ENCODE results near the gene VHLL. TPM values are rescaled to one million over a fixed set of nuclear protein-coding genes. Genes with fewer than 3 reads are reported as not detected.

Gene VHLL
- total and polyA plus RNA-seq, 2 of the 13 experiments (the other 11 are each of a cell fraction or from before 2014, with no cell fraction given), result 0.24 TPM; not detected in 1

DNA sequence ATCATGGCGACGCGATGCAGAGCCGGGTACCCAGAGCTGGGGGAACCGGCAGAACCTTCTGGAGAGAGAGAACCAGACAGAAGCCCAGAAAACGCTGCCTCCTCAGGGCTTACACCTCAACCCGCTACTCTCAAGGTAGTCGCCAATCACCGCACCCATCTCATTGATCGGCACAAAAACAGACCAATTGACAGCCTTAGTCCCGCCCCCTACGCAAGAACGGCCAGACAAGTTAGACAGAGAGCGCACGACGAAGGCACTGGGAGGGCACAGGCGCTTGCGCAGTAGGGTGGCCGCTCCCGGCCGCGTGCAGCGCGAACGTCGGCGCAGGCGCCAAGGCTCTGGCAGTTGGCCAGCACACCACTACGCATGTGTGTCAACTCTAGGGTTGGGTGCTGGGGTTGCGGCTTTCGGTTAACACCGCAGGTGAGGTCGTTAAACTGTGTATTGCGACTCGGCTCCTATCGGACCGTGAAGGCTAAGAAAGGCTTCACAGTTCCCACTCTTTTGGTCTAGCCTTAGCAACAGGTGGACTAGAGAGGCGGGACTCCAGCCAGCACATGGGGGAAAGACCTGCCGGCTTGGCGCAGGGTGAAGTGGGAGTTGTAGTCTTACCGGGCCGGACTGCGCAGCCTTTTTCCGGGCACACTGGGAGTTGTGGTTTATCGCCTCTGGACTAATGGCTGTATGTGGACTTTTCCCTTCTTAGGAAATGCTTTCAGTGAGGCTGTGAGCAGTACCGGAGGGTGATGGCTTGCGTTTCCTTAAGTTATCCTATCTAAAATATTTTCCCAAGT is 39.3 kb upstream of the VHLL start, which contains the start of the genes CCT3 and TSACC (continued):
- TF ChIP-seq MIER3 (CRISPR knock-in tag; IDR thresholded peaks at IDR 0.05; ENCODE audit: borderline replicate concordance), result peak; percentile 7; the same call in 1 of the 2 replicates
- peak; percentile 50 for TF ChIP-seq ZNF883 (CRISPR knock-in tag; IDR thresholded peaks at IDR 0.05; ENCODE audit: not compliant biosample characterization)
- TF ChIP-seq ZNF569 (CRISPR knock-in tag; IDR thresholded peaks at IDR 0.05; ENCODE audit: borderline replicate concordance), result no peak
- TF ChIP-seq, protein P1, sequence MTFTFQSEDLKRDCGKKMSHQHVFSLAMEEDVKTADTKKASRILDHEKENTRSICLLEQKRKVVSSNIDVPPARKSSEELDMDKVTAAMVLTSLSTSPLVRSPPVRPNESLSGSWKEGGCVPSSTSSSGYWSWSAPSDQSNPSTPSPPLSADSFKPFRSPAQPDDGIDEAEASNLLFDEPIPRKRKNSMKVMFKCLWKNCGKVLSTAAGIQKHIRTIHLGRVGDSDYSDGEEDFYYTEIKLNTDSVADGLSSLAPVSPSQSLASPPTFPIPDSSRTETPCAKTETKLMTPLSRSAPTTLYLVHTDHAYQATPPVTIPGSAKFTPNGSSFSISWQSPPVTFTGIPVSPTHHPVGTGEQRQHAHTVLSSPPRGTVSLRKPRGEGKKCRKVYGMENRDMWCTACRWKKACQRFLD (CRISPR knock-in tag; IDR thresholded peaks at IDR 0.05; ENCODE audit: borderline replicate concordance), result peak; percentile 64; the same call in 1 of the 2 replicates
- TF ChIP-seq, protein P2, sequence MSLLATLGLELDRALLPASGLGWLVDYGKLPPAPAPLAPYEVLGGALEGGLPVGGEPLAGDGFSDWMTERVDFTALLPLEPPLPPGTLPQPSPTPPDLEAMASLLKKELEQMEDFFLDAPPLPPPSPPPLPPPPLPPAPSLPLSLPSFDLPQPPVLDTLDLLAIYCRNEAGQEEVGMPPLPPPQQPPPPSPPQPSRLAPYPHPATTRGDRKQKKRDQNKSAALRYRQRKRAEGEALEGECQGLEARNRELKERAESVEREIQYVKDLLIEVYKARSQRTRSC (CRISPR knock-in tag; IDR thresholded peaks at IDR 0.05; ENCODE audit: low read depth), result no peak
- TF ChIP-seq, protein P3, sequence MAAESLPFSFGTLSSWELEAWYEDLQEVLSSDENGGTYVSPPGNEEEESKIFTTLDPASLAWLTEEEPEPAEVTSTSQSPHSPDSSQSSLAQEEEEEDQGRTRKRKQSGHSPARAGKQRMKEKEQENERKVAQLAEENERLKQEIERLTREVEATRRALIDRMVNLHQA (CRISPR knock-in tag; IDR thresholded peaks at IDR 0.05), result no peak
- TF ChIP-seq SMAD3 (CRISPR knock-in tag; IDR thresholded peaks at IDR 0.05), result no peak
- TF ChIP-seq ELF3 (CRISPR knock-in tag; IDR thresholded peaks at IDR 0.05), result peak; percentile 28; the same call in 1 of the 2 replicates
- peak; percentile 39 for TF ChIP-seq PITX1 (CRISPR knock-in tag; IDR thresholded peaks at IDR 0.05)
- peak; percentile 84 for TF ChIP-seq NR2C2 (CRISPR knock-in tag; IDR thresholded peaks at IDR 0.05; ENCODE audit: borderline replicate concordance)
- TF ChIP-seq, protein P4, sequence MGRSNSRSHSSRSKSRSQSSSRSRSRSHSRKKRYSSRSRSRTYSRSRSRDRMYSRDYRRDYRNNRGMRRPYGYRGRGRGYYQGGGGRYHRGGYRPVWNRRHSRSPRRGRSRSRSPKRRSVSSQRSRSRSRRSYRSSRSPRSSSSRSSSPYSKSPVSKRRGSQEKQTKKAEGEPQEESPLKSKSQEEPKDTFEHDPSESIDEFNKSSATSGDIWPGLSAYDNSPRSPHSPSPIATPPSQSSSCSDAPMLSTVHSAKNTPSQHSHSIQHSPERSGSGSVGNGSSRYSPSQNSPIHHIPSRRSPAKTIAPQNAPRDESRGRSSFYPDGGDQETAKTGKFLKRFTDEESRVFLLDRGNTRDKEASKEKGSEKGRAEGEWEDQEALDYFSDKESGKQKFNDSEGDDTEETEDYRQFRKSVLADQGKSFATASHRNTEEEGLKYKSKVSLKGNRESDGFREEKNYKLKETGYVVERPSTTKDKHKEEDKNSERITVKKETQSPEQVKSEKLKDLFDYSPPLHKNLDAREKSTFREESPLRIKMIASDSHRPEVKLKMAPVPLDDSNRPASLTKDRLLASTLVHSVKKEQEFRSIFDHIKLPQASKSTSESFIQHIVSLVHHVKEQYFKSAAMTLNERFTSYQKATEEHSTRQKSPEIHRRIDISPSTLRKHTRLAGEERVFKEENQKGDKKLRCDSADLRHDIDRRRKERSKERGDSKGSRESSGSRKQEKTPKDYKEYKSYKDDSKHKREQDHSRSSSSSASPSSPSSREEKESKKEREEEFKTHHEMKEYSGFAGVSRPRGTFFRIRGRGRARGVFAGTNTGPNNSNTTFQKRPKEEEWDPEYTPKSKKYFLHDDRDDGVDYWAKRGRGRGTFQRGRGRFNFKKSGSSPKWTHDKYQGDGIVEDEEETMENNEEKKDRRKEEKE (IDR thresholded peaks at IDR 0.05), result no peak
- TF ChIP-seq, protein P5, sequence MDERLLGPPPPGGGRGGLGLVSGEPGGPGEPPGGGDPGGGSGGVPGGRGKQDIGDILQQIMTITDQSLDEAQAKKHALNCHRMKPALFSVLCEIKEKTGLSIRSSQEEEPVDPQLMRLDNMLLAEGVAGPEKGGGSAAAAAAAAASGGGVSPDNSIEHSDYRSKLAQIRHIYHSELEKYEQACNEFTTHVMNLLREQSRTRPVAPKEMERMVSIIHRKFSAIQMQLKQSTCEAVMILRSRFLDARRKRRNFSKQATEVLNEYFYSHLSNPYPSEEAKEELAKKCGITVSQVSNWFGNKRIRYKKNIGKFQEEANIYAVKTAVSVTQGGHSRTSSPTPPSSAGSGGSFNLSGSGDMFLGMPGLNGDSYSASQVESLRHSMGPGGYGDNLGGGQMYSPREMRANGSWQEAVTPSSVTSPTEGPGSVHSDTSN (CRISPR knock-in tag; IDR thresholded peaks at IDR 0.05), result peak; percentile 98
- TF ChIP-seq BRCA1 (CRISPR knock-in tag; IDR thresholded peaks at IDR 0.05), result no peak
- peak; percentile 83 for TF ChIP-seq SPEN (CRISPR knock-in tag; IDR thresholded peaks at IDR 0.05; ENCODE audit: low read depth)
- TF ChIP-seq, protein P6, sequence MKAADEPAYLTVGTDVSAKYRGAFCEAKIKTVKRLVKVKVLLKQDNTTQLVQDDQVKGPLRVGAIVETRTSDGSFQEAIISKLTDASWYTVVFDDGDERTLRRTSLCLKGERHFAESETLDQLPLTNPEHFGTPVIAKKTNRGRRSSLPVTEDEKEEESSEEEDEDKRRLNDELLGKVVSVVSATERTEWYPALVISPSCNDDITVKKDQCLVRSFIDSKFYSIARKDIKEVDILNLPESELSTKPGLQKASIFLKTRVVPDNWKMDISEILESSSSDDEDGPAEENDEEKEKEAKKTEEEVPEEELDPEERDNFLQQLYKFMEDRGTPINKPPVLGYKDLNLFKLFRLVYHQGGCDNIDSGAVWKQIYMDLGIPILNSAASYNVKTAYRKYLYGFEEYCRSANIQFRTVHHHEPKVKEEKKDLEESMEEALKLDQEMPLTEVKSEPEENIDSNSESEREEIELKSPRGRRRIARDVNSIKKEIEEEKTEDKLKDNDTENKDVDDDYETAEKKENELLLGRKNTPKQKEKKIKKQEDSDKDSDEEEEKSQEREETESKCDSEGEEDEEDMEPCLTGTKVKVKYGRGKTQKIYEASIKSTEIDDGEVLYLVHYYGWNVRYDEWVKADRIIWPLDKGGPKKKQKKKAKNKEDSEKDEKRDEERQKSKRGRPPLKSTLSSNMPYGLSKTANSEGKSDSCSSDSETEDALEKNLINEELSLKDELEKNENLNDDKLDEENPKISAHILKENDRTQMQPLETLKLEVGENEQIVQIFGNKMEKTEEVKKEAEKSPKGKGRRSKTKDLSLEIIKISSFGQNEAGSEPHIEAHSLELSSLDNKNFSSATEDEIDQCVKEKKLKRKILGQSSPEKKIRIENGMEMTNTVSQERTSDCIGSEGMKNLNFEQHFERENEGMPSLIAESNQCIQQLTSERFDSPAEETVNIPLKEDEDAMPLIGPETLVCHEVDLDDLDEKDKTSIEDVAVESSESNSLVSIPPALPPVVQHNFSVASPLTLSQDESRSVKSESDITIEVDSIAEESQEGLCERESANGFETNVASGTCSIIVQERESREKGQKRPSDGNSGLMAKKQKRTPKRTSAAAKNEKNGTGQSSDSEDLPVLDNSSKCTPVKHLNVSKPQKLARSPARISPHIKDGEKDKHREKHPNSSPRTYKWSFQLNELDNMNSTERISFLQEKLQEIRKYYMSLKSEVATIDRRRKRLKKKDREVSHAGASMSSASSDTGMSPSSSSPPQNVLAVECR (CRISPR knock-in tag; IDR thresholded peaks at IDR 0.05; ENCODE audit: borderline replicate concordance), result no peak; the same call in none of the 2 replicates
- TF ChIP-seq ZNF614 (CRISPR knock-in tag; IDR thresholded peaks at IDR 0.05; ENCODE audit: borderline replicate concordance), result no peak; the same call in 1 of the 2 replicates
- no peak for TF ChIP-seq NONO (IDR thresholded peaks at IDR 0.05)
- TF ChIP-seq NONO (CRISPR knock-in tag; conservative IDR thresholded peaks at IDR 0.05), result peak; percentile 49; the same call in 1 of the 2 replicates
